ENCODE results near the gene PPP1CC.

DNA sequence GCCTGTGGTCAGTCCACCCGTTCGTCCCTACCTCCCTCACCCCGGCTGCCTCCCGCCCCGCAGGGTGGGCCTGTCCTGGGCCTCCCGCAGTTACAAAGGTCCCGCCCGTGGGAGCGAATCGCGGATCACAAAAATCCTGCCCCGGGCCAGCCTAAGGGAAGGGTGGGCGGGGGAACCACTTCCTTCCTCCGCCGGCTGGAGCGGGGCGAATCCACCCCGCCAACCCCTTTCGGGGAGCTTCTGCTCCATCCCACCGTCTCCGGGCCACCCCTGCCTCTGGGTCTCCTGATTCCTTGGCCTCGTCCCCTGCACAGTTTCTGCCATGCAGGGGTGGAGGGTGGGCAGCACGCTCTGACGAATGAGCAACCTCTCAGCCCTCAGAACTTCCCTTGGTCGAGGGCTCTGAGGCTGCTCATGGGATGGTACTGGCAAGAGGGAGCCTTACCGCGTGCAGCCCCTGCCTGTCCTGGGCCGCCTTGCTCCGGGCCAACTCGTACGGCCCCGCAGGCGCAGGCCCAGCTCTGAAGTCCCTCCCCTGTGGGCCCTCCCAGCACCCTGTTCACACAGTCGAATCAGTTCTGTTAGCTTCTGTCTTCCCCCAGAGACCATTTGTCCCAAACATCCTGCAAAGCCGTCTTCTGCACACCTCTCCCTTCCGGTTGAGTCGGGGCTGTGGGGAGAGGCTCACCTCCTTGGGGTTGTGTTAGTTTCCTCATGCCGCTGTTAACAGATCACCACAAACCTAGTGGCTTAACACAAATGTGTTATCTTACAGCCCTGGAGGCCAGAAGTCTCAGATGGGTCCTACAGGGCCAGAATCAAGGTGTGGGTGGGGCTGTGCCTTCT lies 53.2 kb downstream of the PPP1CC start:
- TF ChIP-seq, protein P1, sequence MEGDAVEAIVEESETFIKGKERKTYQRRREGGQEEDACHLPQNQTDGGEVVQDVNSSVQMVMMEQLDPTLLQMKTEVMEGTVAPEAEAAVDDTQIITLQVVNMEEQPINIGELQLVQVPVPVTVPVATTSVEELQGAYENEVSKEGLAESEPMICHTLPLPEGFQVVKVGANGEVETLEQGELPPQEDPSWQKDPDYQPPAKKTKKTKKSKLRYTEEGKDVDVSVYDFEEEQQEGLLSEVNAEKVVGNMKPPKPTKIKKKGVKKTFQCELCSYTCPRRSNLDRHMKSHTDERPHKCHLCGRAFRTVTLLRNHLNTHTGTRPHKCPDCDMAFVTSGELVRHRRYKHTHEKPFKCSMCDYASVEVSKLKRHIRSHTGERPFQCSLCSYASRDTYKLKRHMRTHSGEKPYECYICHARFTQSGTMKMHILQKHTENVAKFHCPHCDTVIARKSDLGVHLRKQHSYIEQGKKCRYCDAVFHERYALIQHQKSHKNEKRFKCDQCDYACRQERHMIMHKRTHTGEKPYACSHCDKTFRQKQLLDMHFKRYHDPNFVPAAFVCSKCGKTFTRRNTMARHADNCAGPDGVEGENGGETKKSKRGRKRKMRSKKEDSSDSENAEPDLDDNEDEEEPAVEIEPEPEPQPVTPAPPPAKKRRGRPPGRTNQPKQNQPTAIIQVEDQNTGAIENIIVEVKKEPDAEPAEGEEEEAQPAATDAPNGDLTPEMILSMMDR (IDR thresholded peaks at IDR 0.05), result no peak
- TF ChIP-seq POLR2A (IDR thresholded peaks at IDR 0.05), result no peak

Measured in body of pancreas (tissue), 4 donors.